22Rv1 (cell line): ENCODE results near the gene ATL3.
"Not testable (repeated sequence)": the region's sequence is repeated elsewhere in the genome, so short reads cannot be mapped to it uniquely, and the experiment has no call there.

Experiments used
- CTCF ChIP-seq: fragments of 450-650 bp; IDR thresholded peaks from 2 replicates; pipeline ENCODE4 v1.5.1; 2017; ENCODE audit warnings: mild to moderate bottlenecking
- ZFX ChIP-seq: fragments of 450-650 bp; IDR thresholded peaks from 2 replicates; pipeline ENCODE4 v1.6.1; 2017; ENCODE audit warnings: antibody characterized with exemption, borderline replicate concordance

GRCh38 chr11:63685158-63685721 lies 14.1 kb upstream of the ATL3 start:
- TF ChIP-seq CTCF, ZFX: not testable (repeated sequence)
